Liver (tissue), 9 donors: ENCODE data around the gene NFYC. TPM values are rescaled to one million over a fixed set of nuclear protein-coding genes. Genes with fewer than 3 reads are reported as not detected.

Experiments
- DNase-seq: peaks from one replicate; pipeline ENCODE4 v3.0.0-alpha.2; 2017; ENCODE audit warnings: low spot score
- H3K27ac ChIP-seq, 2 donors: one replicate each; pipeline ENCODE4 v1.7.0; 2013; ENCODE audit warnings: inconsistent platforms in 2 of 2, low read length in 2 of 2, control low read depth in 1 of 2, low read depth in 1 of 2, mild to moderate bottlenecking in 1 of 2
- H3K27me3 ChIP-seq, 4 donors: one replicate each; pipeline versions ENCODE4 v1.6.1 to v1.7.0; 2013; ENCODE audit warnings: low read length in 3 of 4, inconsistent platforms in 1 of 4, mild to moderate bottlenecking in 1 of 4, moderate library complexity in 1 of 4; ENCODE audit not compliant: control insufficient read depth in 4 of 4, insufficient read depth in 4 of 4
- H3K36me3 ChIP-seq, 4 donors: one replicate each; pipeline versions ENCODE4 v1.6.1 to v1.7.0; 2013; ENCODE audit warnings: low read length in 3 of 4, mild to moderate bottlenecking in 3 of 4, low read depth in 1 of 4, moderate library complexity in 1 of 4; ENCODE audit not compliant: control insufficient read depth in 4 of 4, insufficient read depth in 3 of 4
- H3K4me1 ChIP-seq, 4 donors: one replicate each; pipeline versions ENCODE4 v1.6.1 to v1.7.0; 2013; ENCODE audit warnings: low read length in 3 of 4, mild to moderate bottlenecking in 3 of 4, moderate library complexity in 1 of 4; ENCODE audit not compliant: control insufficient read depth in 4 of 4, insufficient read depth in 4 of 4
- H3K4me3 ChIP-seq, 3 donors: one replicate each; pipeline versions ENCODE4 v1.6.1 to v1.7.0; 2013; ENCODE audit warnings: low read length in 3 of 3, control low read depth in 1 of 3, low read depth in 1 of 3, mild to moderate bottlenecking in 1 of 3
- H3K9ac ChIP-seq, 2 donors: one replicate each; pipeline ENCODE4 v1.7.0; 2013; ENCODE audit warnings: low read length in 2 of 2, mild to moderate bottlenecking in 2 of 2, moderate library complexity in 2 of 2, control low read depth in 1 of 2, low read depth in 1 of 2
- H3K9me3 ChIP-seq, 4 donors: one replicate each; pipeline versions ENCODE4 v1.6.1 to v1.7.0; 2013; ENCODE audit warnings: low read length in 3 of 4; ENCODE audit not compliant: control insufficient read depth in 4 of 4
- CTCF ChIP-seq: fragments of 150-350 bp; IDR thresholded peaks from 2 replicates; pipeline ENCODE4 v1.5.1; 2017; ENCODE audit warnings: improper control_type of control experiment, low read depth, low read length; ENCODE audit not compliant: missing input control
- EGR1 ChIP-seq, 2 donors: IDR thresholded peaks; 2 replicates each; pipeline ENCODE4 v1.6.1; 2016 to 2018; ENCODE audit warnings: antibody characterized with exemption in 2 of 2, low read depth in 2 of 2
- FOXA1 ChIP-seq: IDR thresholded peaks from 2 replicates; pipeline ENCODE4 v1.6.1; 2016; ENCODE audit warnings: antibody characterized with exemption
- FOXA2 ChIP-seq: IDR thresholded peaks from 2 replicates; pipeline ENCODE4 v1.6.1; 2016; ENCODE audit warnings: antibody characterized with exemption
- GABPA ChIP-seq, 2 donors: IDR thresholded peaks in 1 of 2; conservative IDR thresholded peaks in 1 of 2; 2 replicates each; pipeline ENCODE4 v1.6.1; 2016; ENCODE audit warnings: antibody characterized with exemption in 2 of 2, mild to moderate bottlenecking in 1 of 2, moderate library complexity in 1 of 2
- HNF4A ChIP-seq, 2 donors: conservative IDR thresholded peaks; 2 replicates each; pipeline ENCODE4 v1.6.1; 2016; ENCODE audit warnings: antibody characterized with exemption in 2 of 2, mild to moderate bottlenecking in 2 of 2
- HNF4G ChIP-seq: IDR thresholded peaks from 2 replicates; pipeline ENCODE4 v1.6.1; 2016; ENCODE audit warnings: antibody characterized with exemption
- JUND ChIP-seq, 2 donors: IDR thresholded peaks; 2 replicates each; pipeline ENCODE4 v1.6.1; 2016; ENCODE audit warnings: antibody characterized with exemption in 2 of 2
- MAX ChIP-seq: IDR thresholded peaks from 2 replicates; pipeline ENCODE4 v1.6.1; 2016; ENCODE audit warnings: antibody characterized with exemption
- NR2F2 ChIP-seq: IDR thresholded peaks from 2 replicates; pipeline ENCODE4 v1.6.1; 2016; ENCODE audit warnings: antibody characterized with exemption
- RAD21 ChIP-seq, 2 donors: IDR thresholded peaks; 2 replicates each; pipeline ENCODE4 v1.6.1; 2016; ENCODE audit warnings: antibody characterized with exemption in 2 of 2, mild to moderate bottlenecking in 2 of 2
- REST ChIP-seq: IDR thresholded peaks from 2 replicates; pipeline ENCODE4 v1.6.1; 2016; ENCODE audit warnings: antibody characterized with exemption, mild to moderate bottlenecking
- RXRA ChIP-seq, 2 donors: IDR thresholded peaks; 2 replicates each; pipeline ENCODE4 v1.6.1; 2017 to 2018; ENCODE audit warnings: antibody characterized with exemption in 2 of 2, mild to moderate bottlenecking in 1 of 2
- SP1 ChIP-seq: IDR thresholded peaks from 2 replicates; pipeline ENCODE4 v1.6.1; 2018; ENCODE audit warnings: antibody characterized with exemption, mild to moderate bottlenecking
- TAF1 ChIP-seq: conservative IDR thresholded peaks from 2 replicates; pipeline ENCODE4 v1.6.1; 2016; ENCODE audit warnings: antibody characterized with exemption, mild to moderate bottlenecking
- YY1 ChIP-seq: IDR thresholded peaks from 2 replicates; pipeline ENCODE4 v1.6.1; 2016; ENCODE audit warnings: antibody characterized with exemption, mild to moderate bottlenecking
- ZBTB33 ChIP-seq: IDR thresholded peaks from 2 replicates; pipeline ENCODE4 v1.6.1; 2016; ENCODE audit warnings: antibody characterized with exemption
- WGBS: extraction: QIAGEN DNeasy Blood & Tissue Kit; methylation state at CpG from one replicate; pipeline ENCODE4 v1.1.7; 2013; 5-methylcytosine and 5-hydroxymethylcytosine counted together
- polyA plus RNA-seq, 2 donors: library from polyadenylated mRNA; stranded (reverse) in 1 of 2; unstranded in 1 of 2; fragments of 200-250 nt in 1 of 2; fragments of >200 nt in 1 of 2; fragmentation: Nextera tagmentation in 1 of 2; extraction: Ambion mirVana in 1 of 2; gene quantifications; one replicate each; pipeline versions ENCODE4 v1.2.1 to v1.2.3, GENCODE V29; 2013 to 2015
- total RNA-seq, 2 donors: library from RNA; depleted of rRNA; stranded (reverse); fragments of >200 nt; gene quantifications; one replicate each; pipeline ENCODE4 v1.2.3, GENCODE V29; 2014
- donor health status: healthy.
- donor health status: healthy.
- donor health status: healthy.
- donor health status: healthy.
- donor health status: healthy.

The NFYC gene
- total and polyA plus RNA-seq, 4 donors = 18.3 to 28.1 (median 26.8) TPM

- Histone ChIP-seq H3K9ac (no peak overlapping the region), H3K4me1 (peaks cover 4 to 13% (median 11%) of the 10 kb centered on the region in 4 donors), H3K27ac (no peak overlapping the region), H3K4me3 (no peak overlapping the region), H3K9me3 (no peaks in the 10 kb centered on the region), H3K27me3 (no peaks in the 10 kb centered on the region), H3K36me3 (no peaks in the 10 kb centered on the region)
- DNase-seq = no peak
- TF ChIP-seq SP1 (no peak), HNF4G (no peak), CTCF (no peak), RAD21 (IDR thresholded peaks at IDR 0.05) (no peak), JUND (IDR thresholded peaks at IDR 0.05) (no peak), TAF1 (no peak), MAX (no peak), ZBTB33 (no peak), NR2F2 (no peak), HNF4A (conservative IDR thresholded peaks at IDR 0.05) (no peak), FOXA2 (no peak)
- 25% methylated on average over 20 of the region's 20 CpGs for WGBS
Observed at GRCh38 chr1:40782371-40782956, 91.0 kb downstream of the NFYC start.

GRCh38 chr1:40783001-40783905 is 91.7 kb downstream of the NFYC start, which contains the start of gene KCNQ4:
Gene KCNQ4, plus strand, starts transcription at chr1:40783787. Its CDS starts 307 bp downstream, at chr1:40784094.
- H3K9ac ChIP-seq = no peak within 1 kb of the TSS
- WGBS = 8% methylated on average over 73 of the region's 73 CpGs
- peaks cover 4 to 13% (median 11%) of the 10 kb centered on the region in 4 donors for H3K4me1 ChIP-seq
- no peaks in the 10 kb centered on the region for H3K9me3 ChIP-seq
- DNase-seq = peak; percentile 67
- no peak within 1 kb of the TSS for H3K27ac ChIP-seq
- H3K27me3 ChIP-seq = no peaks in the 10 kb centered on the region
- H3K4me3 ChIP-seq = peak within 1 kb of the TSS in 2 of 3 donors; percentile 48 to 53
- H3K36me3 ChIP-seq = no peaks in the 10 kb centered on the region
- no peak for TF ChIP-seq CTCF
- TF ChIP-seq YY1 = no peak
- no peak for TF ChIP-seq FOXA1
- no peak for TF ChIP-seq MAX
- TF ChIP-seq HNF4G = no peak
- no peak for TF ChIP-seq GABPA (IDR thresholded peaks at IDR 0.05 in 1 of 2, conservative IDR thresholded peaks at IDR 0.05 in 1 of 2)
- no peak for TF ChIP-seq NR2F2
- no peak for TF ChIP-seq EGR1 (IDR thresholded peaks at IDR 0.05; ENCODE audit: low read depth in 2 of 2)
- no peak for TF ChIP-seq TAF1
- TF ChIP-seq REST = no peak
- no peak for TF ChIP-seq JUND (IDR thresholded peaks at IDR 0.05)
- TF ChIP-seq RXRA (IDR thresholded peaks at IDR 0.05) = no peak
- no peak for TF ChIP-seq FOXA2
- TF ChIP-seq SP1 = no peak
- no peak for TF ChIP-seq ZBTB33
